Hypothalamus (tissue), 51 donors: ENCODE measurements around the gene TM9SF4.

Experiments used
- DNase-seq, 51 donors: peaks; one replicate each; lab custom pipeline; 2025; lab: John Stamatoyannopoulos, UW

Gene TM9SF4

DNA sequence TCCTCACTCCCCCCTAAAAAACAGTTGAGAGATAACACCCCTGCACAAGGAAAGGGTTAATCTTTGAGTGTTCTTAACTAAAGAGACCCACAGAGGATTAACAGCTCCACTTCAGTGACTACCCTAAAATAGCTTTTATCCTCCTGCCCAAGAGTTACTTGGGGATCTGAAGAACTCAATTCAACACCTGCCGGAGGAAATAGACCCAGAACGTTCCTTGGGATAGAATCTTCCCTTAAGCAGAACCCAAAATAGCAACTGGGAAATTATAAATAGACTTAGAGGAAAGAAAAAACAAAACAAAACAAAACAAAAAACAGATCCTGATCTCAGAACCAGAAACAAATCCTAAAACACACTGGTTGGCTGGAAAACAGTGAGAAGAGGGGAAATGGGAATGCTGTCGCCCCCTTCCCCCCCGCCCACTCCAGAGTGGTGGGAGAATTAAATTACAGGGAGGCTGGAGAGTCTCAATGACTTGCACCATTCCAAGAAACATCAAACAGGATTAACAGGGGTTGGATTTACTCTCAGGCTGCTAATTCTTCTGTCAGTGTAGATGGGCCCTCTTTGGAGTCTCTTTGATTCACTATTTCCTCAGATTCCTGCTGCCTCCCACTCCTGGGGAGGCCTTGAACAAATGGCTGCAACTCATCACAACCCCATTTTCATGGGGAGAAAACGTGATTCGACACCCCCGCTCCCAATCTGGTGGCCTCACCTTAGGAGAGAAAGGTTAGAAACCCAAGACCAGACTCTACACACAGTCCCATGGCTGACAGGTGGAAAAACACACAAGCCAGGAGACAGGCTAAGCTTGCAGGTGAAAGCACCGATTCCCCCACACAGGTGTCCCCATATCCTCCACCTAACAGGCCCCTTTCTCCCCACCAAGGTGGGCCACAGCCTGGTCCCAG, 96.6 kb downstream of the TM9SF4 start:
- DNase-seq: peak in 1 of 51 donors; percentile 17

DNA sequence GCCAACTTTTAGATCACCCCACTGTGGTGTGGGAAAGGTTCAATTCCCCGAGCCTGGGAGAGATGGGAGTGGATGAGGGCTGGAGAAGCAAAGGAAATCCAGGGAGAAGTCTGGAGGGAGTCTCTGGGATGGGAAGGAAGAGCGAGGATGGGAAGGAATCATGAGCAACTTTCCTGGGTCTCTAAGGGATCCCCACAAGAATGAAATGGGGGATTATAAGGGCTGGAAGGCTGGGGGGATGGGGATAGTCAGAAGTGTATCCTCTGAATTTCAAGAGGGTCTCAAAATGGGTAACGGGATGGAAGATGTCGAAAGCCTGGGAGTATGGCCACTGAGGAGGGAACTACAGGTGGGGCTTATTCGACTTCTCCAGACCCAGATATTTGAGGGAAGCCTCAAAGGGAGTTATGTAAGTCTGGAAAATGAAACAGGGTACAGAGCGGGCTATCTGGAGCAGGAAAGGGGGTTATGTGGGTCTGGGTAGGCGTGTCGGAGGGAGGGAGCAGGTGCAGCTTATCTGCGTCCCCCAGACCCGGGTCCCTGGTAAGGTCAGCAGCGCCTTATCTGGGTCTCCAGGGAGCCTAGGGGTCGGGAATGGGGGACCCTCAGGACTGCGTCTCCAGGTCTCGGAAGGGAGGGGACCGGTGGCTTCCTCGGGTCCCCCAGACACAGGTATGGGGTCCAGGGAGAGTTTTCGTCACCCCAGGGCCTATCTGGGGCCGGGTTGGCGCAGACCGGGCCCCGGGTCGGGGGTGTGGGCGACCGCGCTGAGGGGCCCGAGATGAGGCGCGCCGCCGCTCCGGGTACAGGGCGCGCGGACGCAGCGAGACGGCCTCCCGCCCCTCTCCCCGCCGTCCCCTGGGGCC, 97.5 kb downstream of the TM9SF4 start:
- DNase-seq: peak in 1 of 51 donors; percentile 34

DNA sequence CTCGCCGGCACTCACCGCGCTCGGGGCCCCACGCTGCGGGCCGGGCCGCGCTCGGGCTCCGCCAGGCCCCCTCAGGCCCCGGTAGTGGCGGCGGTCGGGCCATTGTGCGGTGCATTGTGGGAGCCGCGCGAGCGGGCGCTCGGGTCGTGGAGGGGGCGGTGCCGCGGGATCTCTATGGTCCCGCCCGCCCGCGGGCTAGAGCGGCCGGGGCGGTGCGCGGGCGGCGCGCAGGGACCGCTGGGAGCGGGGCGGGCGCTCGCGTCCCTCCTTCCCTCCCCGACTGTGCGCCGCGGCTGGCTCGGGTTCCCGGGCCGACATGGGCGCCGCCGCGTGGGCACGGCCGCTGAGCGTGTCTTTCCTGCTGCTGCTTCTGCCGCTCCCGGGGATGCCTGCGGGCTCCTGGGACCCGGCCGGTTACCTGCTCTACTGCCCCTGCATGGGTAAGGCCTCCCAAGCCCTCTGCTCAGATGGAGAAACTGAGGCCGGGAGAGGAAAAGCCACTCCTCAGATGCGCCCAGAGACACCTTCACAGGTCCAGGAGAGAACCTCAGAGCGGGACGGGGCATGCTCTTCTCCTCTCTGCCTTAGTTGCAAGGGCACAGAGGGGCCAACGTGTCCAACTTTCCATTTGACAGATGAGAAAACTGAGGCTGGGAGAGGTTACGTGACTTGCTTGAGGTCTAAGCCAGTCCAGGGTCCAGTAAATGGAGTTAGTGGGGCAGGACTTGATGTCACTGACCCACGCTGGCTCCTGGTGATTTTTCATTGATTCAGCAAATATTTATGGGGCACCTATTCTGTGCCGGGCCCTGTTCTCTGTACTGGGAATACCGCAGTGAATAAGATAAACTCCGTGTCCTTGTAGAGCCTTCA, 98.3 kb downstream of the TM9SF4 start, which contains the start of the genes PLAGL2 and POFUT1:
PLAGL2 (minus strand) TSS at position 118 of the 873 bp plus-strand sequence. CDS start 5,565 bp downstream, outside the sequence.
POFUT1 (plus strand) TSS at position 255 of the 873 bp plus-strand sequence; CDS start at position 317, 62 bp downstream.
- peak; percentile 25 to 92 (median 77) for DNase-seq

DNA sequence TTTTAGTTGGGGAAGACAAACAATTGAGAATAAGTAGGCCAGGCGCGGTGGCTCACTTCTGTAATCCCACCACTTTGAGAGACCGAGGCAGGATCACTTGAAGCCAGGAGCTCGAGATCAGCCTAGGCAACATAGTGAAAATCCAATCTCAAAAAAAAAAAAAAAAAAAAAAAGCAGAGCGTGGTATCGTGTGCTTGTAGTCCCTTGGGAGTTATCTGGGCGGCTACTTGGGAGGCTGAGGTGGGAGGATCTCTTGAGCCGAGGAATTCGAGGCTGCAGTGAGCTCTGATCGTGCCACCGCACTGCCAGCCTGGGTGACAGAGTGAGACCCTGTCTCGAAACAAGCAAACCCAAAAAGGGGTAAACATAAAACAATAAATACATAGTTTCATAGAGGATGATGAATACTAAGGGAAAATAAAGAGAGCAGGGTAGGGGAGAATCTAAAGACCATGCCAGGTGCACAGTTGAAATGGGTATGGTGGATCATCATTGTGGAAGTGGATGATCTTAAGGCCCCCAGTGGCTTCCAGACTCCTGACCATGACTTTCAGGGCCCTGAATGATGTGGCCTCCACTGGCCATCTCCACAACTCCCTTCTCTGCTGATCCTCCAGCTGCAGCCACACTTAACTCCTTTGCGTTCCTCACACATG, 99.1 kb downstream of the TM9SF4 start:
- no peak for DNase-seq

DNA sequence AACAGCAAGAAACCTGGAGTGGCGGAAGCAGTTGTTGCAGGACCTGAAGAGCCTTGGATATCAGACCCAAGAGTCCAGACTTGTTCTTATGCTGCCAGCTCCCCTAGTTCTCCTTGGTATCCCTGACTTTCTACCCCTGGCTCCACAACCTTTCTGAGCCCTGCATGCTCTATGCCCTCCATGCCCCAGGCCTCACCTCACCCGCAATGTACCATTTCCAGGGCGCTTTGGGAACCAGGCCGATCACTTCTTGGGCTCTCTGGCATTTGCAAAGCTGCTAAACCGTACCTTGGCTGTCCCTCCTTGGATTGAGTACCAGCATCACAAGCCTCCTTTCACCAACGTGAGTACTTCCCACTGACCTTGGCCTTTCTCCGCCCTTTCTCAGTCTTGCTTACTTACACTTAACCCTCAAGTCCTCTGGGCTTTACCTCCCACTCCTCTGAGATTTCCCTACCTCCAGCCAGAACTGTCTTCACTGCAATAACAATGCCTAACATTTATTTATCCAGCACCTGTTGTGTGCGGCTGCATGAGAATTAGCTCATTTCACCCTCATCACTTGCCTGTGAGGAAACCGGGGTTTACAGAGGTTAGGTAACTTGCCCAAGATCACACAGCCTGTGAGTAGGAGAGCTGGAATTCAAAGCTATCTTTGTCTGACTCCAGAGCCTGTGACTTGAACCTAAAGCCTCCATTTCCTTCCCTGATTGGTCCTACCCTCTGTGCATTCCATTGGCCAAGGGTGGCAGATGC, 100.5 kb downstream of the TM9SF4 start:
- no peak for DNase-seq

DNA sequence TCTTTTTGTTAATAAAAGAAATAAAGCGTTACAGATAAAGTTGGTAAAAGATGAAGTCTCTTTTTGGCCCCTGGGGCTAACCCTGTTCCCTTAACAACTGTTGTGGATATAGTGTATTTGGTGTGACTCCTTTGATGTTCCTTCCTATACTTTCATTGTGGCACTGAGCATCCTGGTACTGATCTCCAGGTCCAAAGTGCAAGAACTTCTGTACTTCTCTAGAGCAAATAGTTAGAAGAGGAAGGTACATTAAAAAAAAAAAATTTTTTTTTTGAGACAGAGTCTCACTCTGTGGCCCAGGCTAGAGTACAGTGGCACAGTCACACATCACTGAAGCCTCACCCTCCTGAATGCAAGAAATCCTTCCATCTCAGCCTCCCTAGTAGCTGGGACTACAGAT, 104.4 kb downstream of the TM9SF4 start:
- no peak for DNase-seq

DNA sequence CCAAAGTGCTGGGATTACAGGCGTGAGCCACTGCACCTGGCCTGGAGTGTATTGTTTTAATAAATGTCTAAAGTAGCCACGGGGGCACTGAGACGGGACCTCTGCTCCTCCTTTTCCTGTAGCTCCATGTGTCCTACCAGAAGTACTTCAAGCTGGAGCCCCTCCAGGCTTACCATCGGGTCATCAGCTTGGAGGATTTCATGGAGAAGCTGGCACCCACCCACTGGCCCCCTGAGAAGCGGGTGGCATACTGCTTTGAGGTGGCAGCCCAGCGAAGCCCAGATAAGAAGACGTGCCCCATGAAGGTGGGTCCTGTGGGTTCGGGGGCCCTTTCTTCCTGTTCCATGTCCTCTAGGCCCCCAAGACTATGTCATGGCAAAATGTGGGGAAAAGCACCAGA, 105.6 kb downstream of the TM9SF4 start:
- DNase-seq: no peak

DNA sequence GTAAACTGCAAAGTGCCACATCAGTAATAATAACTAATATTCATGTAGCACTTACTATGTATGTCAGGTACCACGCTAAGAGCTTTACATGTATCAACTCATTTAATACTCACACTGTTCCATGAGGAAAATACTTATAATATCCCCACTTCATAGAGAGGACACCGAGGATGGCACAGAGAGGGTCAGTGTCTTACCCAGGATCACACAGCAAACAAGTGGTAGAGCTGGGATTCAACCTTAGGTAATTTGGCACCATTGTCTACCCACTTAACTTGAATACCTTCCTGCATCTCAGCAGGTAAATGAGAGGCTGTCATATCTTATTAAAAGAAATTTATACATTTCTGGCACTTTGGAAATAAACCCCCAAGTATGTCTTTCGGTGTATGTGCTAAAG, 106.2 kb downstream of the TM9SF4 start:
- DNase-seq: no peak

DNA sequence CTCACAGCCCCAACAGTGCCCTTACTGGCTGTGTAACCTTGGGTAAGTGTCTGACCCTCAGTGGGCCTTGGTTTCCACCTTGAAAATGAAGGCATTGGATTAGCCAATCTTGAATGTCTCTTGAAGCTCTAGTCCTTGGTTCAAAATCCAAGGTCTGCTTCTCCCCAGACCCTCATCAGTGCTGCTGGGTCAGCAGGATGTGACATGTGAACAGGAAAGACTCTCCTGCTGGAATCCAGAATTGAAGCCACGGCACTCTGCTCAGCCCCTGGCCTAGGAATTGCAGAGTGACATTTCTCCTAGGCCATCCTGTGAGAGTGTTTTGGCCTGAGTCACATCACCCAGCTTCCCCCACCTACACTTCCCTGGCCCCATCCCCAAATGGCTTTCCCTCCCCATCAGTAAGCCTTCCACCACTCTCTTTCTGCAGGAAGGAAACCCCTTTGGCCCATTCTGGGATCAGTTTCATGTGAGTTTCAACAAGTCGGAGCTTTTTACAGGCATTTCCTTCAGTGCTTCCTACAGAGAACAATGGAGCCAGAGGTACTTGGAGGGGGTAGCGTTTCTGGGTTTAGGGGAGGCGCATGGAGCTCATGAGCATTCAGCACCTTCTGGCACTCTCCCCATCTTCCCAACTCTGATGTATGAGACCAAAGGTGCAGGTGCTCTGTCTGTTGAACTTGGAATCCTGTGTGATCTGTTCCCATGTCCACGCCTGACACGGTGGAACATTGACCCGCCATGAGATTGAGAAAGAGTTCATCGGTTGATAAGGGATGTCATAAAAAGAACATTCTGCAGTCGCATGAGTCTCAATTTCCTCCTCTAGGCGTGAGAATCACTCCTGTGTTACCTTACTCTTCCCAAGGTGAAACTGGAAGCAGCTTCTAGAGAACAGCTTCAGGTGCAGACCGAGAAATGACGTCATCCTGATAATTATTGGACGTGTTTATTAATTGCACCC, 106.9 kb downstream of the TM9SF4 start:
- DNase-seq: no peak
